Caco-2 (cell line): ENCODE data around the gene ITGAD. TPM values are rescaled to one million over a fixed set of nuclear protein-coding genes. Genes with fewer than 3 reads are reported as not detected.
A peak's percentile ranks its signal among the peaks of the same experiment; 100 is the strongest.

Experiments used
- BruUV-seq: library from RNA; stranded (reverse); fragments of 400-500 nt; replicated peaks from 2 replicates; lab custom pipeline; 2021; lab: Mats Ljungman, UMichigan
- CTCF ChIA-PET: fragments of 300-600 bp; sonication (Branson Sonifier 250); formaldehyde crosslinking; loops from one replicate; lab custom pipeline; 2022; ENCODE audit warnings: antibody characterized with exemption; lab: Charles Lee
- POLR2A ChIA-PET: fragments of 300-600 bp; sonication (Branson Sonifier 250); formaldehyde crosslinking; loops from one replicate; lab custom pipeline; 2022; ENCODE audit warnings: antibody characterized with exemption; lab: Charles Lee
- DNase-seq, 2 experiments: peaks; one replicate each; pipeline versions ENCODE4 v3.0.0 to v3.0.0-alpha.2; 2020 to 2022
- H3K27me3 ChIP-seq: replicated peaks from 2 replicates; pipeline ENCODE4 v1.6.0; 2011; ENCODE audit warnings: low read length; ENCODE audit not compliant: control insufficient read depth, insufficient read depth
- H3K36me3 ChIP-seq: 2 replicates; pipeline ENCODE4 v1.5.1; 2011; ENCODE audit warnings: low read length; ENCODE audit not compliant: control insufficient read depth, insufficient read depth
- H3K4me1 ChIP-seq: fragments of 250-450 bp; sonication (Bioruptor Pico); 2 replicates; pipeline ENCODE4 v1.5.1; 2020; ENCODE audit warnings: mild to moderate bottlenecking
- H3K4me3 ChIP-seq: 2 replicates; pipeline ENCODE4 v1.5.1; 2011; ENCODE audit warnings: low read depth, mild to moderate bottlenecking, control low read depth, low read length
- H3K9me3 ChIP-seq: fragments of 250-450 bp; sonication (Bioruptor Pico); 2 replicates; pipeline ENCODE4 v1.5.1; 2020; ENCODE audit warnings: mild to moderate bottlenecking, moderate library complexity
- H3K27ac Mint-ChIP-seq: one replicate; pipeline ENCODE4 v1.8.0; 2022; ENCODE audit warnings: mixed read lengths; ENCODE audit not compliant: unreplicated experiment
- H3K27me3 Mint-ChIP-seq: one replicate; pipeline ENCODE4 v1.8.0; 2022; ENCODE audit warnings: mixed read lengths; ENCODE audit not compliant: insufficient read depth, unreplicated experiment
- H3K36me3 Mint-ChIP-seq: one replicate; pipeline ENCODE4 v1.8.0; 2022; ENCODE audit warnings: mild to moderate bottlenecking, mixed read lengths; ENCODE audit not compliant: insufficient read depth, unreplicated experiment
- H3K4me1 Mint-ChIP-seq: one replicate; pipeline ENCODE4 v1.8.0; 2022; ENCODE audit warnings: low read depth, mixed read lengths; ENCODE audit not compliant: unreplicated experiment
- H3K4me3 Mint-ChIP-seq: one replicate; pipeline ENCODE4 v1.8.0; 2022; ENCODE audit warnings: mild to moderate bottlenecking, moderate library complexity, mixed read lengths; ENCODE audit not compliant: unreplicated experiment
- H3K9me3 Mint-ChIP-seq: one replicate; pipeline ENCODE4 v1.8.0; 2022; ENCODE audit warnings: mixed read lengths; ENCODE audit not compliant: unreplicated experiment
- CTCF ChIP-seq, 2 experiments: fragments of 200-600 bp in 1 of 2; IDR thresholded peaks; 1 replicate in 1 of 2; 2 replicates in 1 of 2; pipeline versions ENCODE4 v1.5.1 to v1.8.0; 2011 to 2022; ENCODE audit warnings: antibody characterized with exemption in 1 of 2, control low read depth in 1 of 2, inconsistent platforms in 1 of 2, low read depth in 1 of 2, low read length in 1 of 2, mild to moderate bottlenecking in 1 of 2, moderate library complexity in 1 of 2; ENCODE audit not compliant: insufficient read depth in 1 of 2, severe bottlenecking in 1 of 2, unreplicated experiment in 1 of 2
- intact Hi-C: fragments of 100-400 bp; cut with micrococcal nuclease; formaldehyde crosslinking; loops from one replicate; pipeline ENCODE4 v1.10.0; 2022; ENCODE audit not compliant: unreplicated experiment
- total RNA-seq: library from RNA; stranded (reverse); gene quantifications from 2 replicates; pipeline ENCODE4 v1.2.3, GENCODE V29; 2022

Gene ITGAD
- total RNA-seq, 1 experiment from 2014 or later, result not detected

GRCh38 chr16:31472709-31473203 is 79.6 kb downstream of the ITGAD start:
- BruUV-seq, result no TSS peak
- Mint-ChIP-seq H3K4me3 (peak overlapping the region; percentile 96), H3K36me3 (peaks cover 14% of the 10 kb centered on the region), H3K27me3 (no peaks in the 10 kb centered on the region), H3K9me3 (no peaks in the 10 kb centered on the region), H3K4me1 (peaks cover 24% of the 10 kb centered on the region), H3K27ac (peak overlapping the region; percentile 57)
- no peaks in the 10 kb centered on the region for H3K27me3 ChIP-seq
- H3K36me3 ChIP-seq, result no peaks in the 10 kb centered on the region
- peak overlapping the region; percentile 47; the same call in 1 of the 2 replicates for H3K4me3 ChIP-seq
- DNase-seq, result peak; percentile 69 to 75
- peak in 1 of 2 experiments; percentile 16 for TF ChIP-seq CTCF (IDR thresholded peaks at IDR 0.05; ENCODE audit: insufficient read depth in 1 of 2, low read depth in 1 of 2, low read length in 1 of 2, severe bottlenecking in 1 of 2, unreplicated experiment in 1 of 2)
- no peaks in the 10 kb centered on the region for H3K9me3 ChIP-seq
- ChIA-PET CTCF (interaction anchor here (1.0 kb wide), 1 partner anchor 21 kb away, joined by 3 read pairs; no protein-coding TSS in a partner anchor), POLR2A (no interaction called here)
- H3K4me1 ChIP-seq, result no peaks in the 10 kb centered on the region; the same call in 1 of the 2 replicates
- intact Hi-C loops, result no loop called here

- no peak for TF ChIP-seq CTCF (IDR thresholded peaks at IDR 0.05; ENCODE audit: insufficient read depth in 1 of 2, low read depth in 1 of 2, low read length in 1 of 2, severe bottlenecking in 1 of 2, unreplicated experiment in 1 of 2)
- Histone ChIP-seq H3K4me1 (peaks cover 3% of the 10 kb centered on the region), H3K4me3 (no peak overlapping the region), H3K27me3 (no peaks in the 10 kb centered on the region), H3K9me3 (no peaks in the 10 kb centered on the region), H3K36me3 (no peaks in the 10 kb centered on the region)
- peaks cover 19% of the 10 kb centered on the region for H3K36me3 Mint-ChIP-seq
- H3K27me3 Mint-ChIP-seq, result no peaks in the 10 kb centered on the region
- intact Hi-C loops, result no loop called here
- H3K9me3 Mint-ChIP-seq, result no peaks in the 10 kb centered on the region
- peak overlapping the region; percentile 96 for H3K4me3 Mint-ChIP-seq
- CTCF ChIA-PET, result interaction anchor here (1.0 to 1.1 kb wide), 2 partner anchors 15 to 22 kb away, joined by 3 read pairs; no protein-coding TSS in a partner anchor
- H3K27ac Mint-ChIP-seq, result peak overlapping the region; percentile 57
- POLR2A ChIA-PET, result no interaction called here
- no peak for DNase-seq
- peaks cover 24% of the 10 kb centered on the region for H3K4me1 Mint-ChIP-seq
- no TSS peak for BruUV-seq
Measured at GRCh38 chr16:31473264-31473984, 80.3 kb downstream of the ITGAD start.

- no peak overlapping the region for H3K27ac Mint-ChIP-seq
Measured at GRCh38 chr16:31474173-31474714, 81.1 kb downstream of the ITGAD start.

More at GRCh38 chr16:31474173-31474714, 81.1 kb downstream of the ITGAD start:
- intact Hi-C loops, result no loop called here
- no peaks in the 10 kb centered on the region for H3K27me3 ChIP-seq
- TSS peak; percentile 6 for BruUV-seq
- ChIA-PET POLR2A (no interaction called here), CTCF (interaction anchor here (1.0 to 1.1 kb wide), 2 partner anchors 14 to 16 kb away, joined by 3 read pairs; no protein-coding TSS in a partner anchor)
- peaks cover 3% of the 10 kb centered on the region for H3K4me1 ChIP-seq
- no peak overlapping the region for H3K4me3 Mint-ChIP-seq
- H3K27me3 Mint-ChIP-seq, result no peaks in the 10 kb centered on the region
- peaks cover 24% of the 10 kb centered on the region for H3K4me1 Mint-ChIP-seq
- TF ChIP-seq CTCF (IDR thresholded peaks at IDR 0.05; ENCODE audit: insufficient read depth in 1 of 2, low read depth in 1 of 2, low read length in 1 of 2, severe bottlenecking in 1 of 2, unreplicated experiment in 1 of 2), result no peak
- H3K36me3 Mint-ChIP-seq, result peaks cover 19% of the 10 kb centered on the region
- no peak overlapping the region for H3K4me3 ChIP-seq
- H3K36me3 ChIP-seq, result no peaks in the 10 kb centered on the region
- no peaks in the 10 kb centered on the region for H3K9me3 ChIP-seq
- H3K9me3 Mint-ChIP-seq, result no peaks in the 10 kb centered on the region
- no peak for DNase-seq
